Regular cardiac myocyte (primary cell): ENCODE results near the gene PORCN. TPM values are rescaled to one million over a fixed set of nuclear protein-coding genes. Genes with fewer than 3 reads are reported as not detected.

ENCODE experiments used
- total RNA-seq: library from RNA; depleted of rRNA; stranded (reverse); fragments of >200 nt; gene quantifications from 2 replicates; pipeline ENCODE4 v1.2.3, GENCODE V29; 2014

Gene PORCN
- 6.3 and 7.6 TPM in 2 replicates for total RNA-seq

GRCh38 chrX:48508400-48509244 lies at the start of gene PORCN:
Gene PORCN, plus strand, starts transcription at chrX:48508992. Its CDS starts 829 bp downstream, at chrX:48509821.

DNA sequence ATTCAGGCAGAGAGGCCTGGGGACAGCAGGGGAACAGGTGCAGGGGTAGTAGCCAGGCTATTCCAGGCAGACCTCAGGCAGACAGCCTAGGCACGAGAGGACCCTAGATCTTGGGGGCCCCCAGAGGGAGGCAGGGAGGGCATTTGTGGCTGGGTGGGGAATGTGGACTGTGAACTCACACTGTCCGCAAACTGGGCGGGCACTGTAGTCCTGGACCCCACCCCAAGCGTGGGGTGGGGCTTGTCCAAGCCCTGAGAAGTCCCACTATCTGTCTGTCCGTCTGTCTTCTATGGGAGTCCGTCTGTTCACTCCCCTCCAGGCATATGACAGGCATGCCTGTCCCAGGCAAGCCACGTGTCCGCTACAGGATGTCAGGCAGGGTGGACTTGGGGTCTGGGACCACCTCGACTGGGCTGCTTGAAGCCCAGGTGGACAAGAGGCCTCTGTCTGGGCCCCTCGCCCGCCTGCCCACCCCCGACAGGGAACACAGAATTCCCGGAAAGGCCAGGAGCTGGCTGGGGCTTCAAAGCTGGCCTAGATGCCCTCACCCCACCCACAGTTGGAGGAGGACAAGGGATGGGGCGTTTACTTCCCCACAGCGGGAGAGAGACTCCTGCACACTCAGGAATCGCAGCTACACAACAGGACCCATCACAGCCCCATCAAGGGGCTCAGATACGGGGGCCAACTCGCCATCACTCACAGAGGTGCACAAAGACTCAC lies 38.5 kb upstream of the PORCN start, which contains the start of gene SLC38A5:
TSS of gene SLC38A5 (minus strand) at position 151 of the 723 bp plus-strand sequence. CDS start 2,336 bp downstream, outside the sequence.

DNA sequence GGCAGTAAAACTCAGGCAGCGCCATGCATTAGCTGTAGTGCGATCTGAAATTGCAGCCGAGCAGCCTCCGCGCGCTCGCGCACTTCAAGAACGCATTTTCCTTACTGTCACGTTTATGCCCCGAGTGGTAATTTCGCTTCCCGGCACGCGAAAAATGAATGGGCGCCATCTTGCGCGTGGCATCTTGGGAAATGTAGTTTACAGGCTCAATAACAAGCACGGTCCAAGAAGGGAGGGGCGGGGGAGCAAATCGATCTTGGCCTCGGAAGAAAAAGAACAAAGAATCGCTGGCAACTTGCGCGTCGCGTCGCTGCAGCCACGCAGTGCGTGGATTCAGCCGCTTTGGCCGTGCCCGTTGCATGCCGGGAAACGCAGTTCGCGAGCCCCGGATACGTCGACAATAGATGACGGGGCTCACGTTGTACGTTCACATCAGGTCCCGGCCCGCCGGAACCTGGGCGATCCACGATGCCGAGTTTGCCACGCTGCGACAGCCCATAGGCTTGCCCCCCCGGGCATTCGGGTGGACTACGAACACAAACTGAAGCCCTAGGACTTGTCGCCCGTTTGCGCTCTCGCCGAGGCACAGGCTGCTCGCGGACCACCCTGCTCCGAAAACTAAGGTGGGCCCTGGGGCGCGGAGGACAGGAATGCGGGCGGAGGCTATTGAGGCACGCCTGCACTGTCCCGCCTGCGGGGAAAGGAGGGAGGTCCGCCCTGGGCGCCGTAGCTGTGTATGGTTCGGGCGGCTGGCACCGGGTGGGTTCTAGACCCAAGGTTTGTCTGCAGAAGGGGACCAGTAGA lies 32.8 kb upstream of the PORCN start, which contains the start of gene FTSJ1:
TSS of gene FTSJ1 (plus strand) at position 426 of the 804 bp plus-strand sequence. CDS start 1,849 bp downstream, outside the sequence.

DNA sequence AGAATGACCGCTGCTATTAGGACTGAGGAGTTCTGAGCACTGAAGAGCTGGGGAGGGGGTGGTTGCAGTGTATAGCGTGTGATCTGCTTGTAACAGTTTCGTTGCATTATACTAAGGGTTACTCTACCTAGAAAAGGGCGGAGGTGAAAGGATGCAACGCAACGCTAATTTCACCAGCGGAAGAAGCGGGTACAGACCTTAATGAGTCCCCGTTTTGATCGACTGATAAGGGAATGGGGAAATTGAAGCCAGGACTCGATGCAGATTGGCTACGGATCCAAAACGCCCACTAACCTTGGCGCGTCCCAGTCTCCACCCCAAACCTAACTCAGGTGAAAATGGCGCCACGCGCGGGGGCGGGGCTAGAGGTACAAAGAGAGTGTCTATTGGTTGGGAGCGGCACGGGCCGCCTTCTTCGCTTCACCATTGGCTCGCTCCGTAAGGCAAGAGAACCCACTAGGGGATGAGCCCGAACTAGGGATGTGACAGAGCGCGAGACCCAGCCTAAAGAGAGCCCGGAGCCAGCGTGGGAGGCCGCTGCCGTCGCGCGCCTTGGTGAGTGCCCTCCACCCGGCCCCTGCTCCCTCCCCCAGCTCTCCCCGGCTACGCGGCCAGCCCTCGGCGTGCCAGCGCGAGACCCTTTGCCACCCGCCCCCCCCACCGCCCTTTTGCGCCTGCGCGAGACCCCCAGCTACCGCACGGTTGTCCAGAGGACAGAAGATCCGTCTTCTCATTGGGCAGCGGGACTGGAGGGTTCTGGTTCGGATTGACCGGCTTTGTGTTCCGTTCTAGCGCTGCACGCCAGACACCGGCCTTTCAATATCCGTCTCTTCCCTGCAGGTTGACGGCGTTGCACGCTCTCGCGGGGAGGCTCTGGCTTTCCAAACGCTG lies 12.8 kb downstream of the PORCN start, which contains the start of gene EBP:
TSS of gene EBP (plus strand) at position 456 of the 891 bp plus-strand sequence. CDS start 1,964 bp downstream, outside the sequence.

GRCh38 chrX:48539345-48540027 lies 30.7 kb downstream of the PORCN start, which contains the start of gene TBC1D25:
Gene TBC1D25, plus strand, starts transcription at chrX:48539714. Its CDS starts 84 bp downstream, at chrX:48539798.

Other genes starting within 250 kb of the PORCN start
- gene SSX3, start 152.3 kb upstream of the PORCN start, total RNA-seq = not detected in 2 replicates
- gene SSX4, start 125.5 kb upstream of the PORCN start, total RNA-seq = not detected in 2 replicates
- not detected in 2 replicates for gene SSX4B, start 97.0 kb upstream of the PORCN start, total RNA-seq
- 53.8 and 59.6 TPM in 2 replicates for gene SLC38A5, start 38.7 kb upstream of the PORCN start, total RNA-seq
- gene FTSJ1, start 32.8 kb upstream of the PORCN start, total RNA-seq = 48.5 and 67.1 TPM in 2 replicates
- gene EBP, start 12.8 kb downstream of the PORCN start, total RNA-seq = 23.4 and 76.1 TPM in 2 replicates
- gene TBC1D25, start 30.7 kb downstream of the PORCN start, total RNA-seq = 3.7 and 6.1 TPM in 2 replicates
- gene RBM3, start 65.5 kb downstream of the PORCN start, total RNA-seq = 45.4 and 78.6 TPM in 2 replicates
- gene WDR13, start 88.5 kb downstream of the PORCN start, total RNA-seq = 73.3 and 77.3 TPM in 2 replicates
- gene WAS, start 174.8 kb downstream of the PORCN start, total RNA-seq = 0.28 TPM in 1 of 2 replicates, not detected in the other
- 1.4 and 10.5 TPM in 2 replicates for gene SUV39H1, start 187.7 kb downstream of the PORCN start, total RNA-seq